MM.1S (cell line): ENCODE results near the gene DDX56.

Source experiments
- EZH2 ChIP-seq: fragments of 300-600 bp; sonication (generic); optimal IDR thresholded peaks from 2 replicates; pipeline ENCODE3; 2017; ENCODE audit warnings: low read depth, mild to moderate bottlenecking, antibody characterized with exemption, low read length, mixed read lengths
- EZH2phosphoT487 ChIP-seq: fragments of 300-600 bp; sonication (generic); IDR thresholded peaks from 2 replicates; pipeline ENCODE4 v1.6.1; 2018; ENCODE audit warnings: antibody characterized with exemption, low read length
- TF ChIP-seq, protein P1 (sequence below): fragments of 300-600 bp; sonication (generic); IDR thresholded peaks from 2 replicates; pipeline ENCODE4 v1.5.1; 2016; ENCODE audit warnings: antibody characterized with exemption, low read length, mixed read lengths

DNA sequence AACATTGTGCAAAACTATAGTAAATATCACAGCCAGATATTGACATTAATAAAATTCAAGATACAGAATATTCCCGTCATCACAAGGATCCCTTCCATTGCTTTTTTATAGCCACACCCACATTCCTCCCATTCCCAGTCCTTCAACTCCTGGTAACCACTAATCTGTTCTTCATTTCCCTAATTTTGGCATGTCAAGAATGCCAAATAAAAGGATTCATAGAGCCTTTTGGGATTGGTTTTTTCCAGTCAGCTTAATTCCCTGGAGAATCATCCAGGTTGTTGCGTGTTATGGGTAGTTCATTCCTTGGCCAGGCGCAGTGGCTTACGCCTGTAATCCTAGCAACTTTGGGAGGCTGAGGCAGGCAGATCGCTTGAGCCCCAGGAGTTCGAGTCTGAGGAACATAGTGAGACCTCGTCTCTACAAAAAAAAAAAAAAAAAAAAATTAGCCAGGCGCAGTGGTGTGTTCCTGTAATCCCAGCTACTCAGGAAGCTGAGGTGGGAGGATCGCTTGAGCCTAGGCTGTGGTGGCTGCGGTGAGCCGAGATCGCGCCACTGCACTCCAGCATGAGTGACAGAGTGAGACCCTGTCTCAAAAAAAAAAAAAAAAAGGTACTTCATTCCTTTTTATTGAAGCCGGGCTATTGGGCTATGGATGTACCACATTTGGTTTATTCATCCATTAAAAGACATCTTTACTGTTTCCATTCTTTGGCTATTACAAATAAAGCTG is 35.4 kb upstream of the DDX56 start:
- TF ChIP-seq, protein P1, sequence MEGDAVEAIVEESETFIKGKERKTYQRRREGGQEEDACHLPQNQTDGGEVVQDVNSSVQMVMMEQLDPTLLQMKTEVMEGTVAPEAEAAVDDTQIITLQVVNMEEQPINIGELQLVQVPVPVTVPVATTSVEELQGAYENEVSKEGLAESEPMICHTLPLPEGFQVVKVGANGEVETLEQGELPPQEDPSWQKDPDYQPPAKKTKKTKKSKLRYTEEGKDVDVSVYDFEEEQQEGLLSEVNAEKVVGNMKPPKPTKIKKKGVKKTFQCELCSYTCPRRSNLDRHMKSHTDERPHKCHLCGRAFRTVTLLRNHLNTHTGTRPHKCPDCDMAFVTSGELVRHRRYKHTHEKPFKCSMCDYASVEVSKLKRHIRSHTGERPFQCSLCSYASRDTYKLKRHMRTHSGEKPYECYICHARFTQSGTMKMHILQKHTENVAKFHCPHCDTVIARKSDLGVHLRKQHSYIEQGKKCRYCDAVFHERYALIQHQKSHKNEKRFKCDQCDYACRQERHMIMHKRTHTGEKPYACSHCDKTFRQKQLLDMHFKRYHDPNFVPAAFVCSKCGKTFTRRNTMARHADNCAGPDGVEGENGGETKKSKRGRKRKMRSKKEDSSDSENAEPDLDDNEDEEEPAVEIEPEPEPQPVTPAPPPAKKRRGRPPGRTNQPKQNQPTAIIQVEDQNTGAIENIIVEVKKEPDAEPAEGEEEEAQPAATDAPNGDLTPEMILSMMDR: no peak
- TF ChIP-seq EZH2phosphoT487 (no peak), EZH2 (no peak)
